Epithelial cell of proximal tubule (primary cell): ENCODE data around the gene ATP13A3. TPM values are rescaled to one million over a fixed set of nuclear protein-coding genes. Genes with fewer than 3 reads are reported as not detected.

Source experiments
- DNase-seq: peaks from one replicate; pipeline ENCODE4 v3.0.0-alpha.2; 2011; ENCODE audit warnings: low read depth
- H3K4me3 ChIP-seq: 2 replicates; pipeline ENCODE4 v1.5.1; 2011; ENCODE audit warnings: low read depth, mild to moderate bottlenecking, low read length
- CTCF ChIP-seq: conservative IDR thresholded peaks from 2 replicates; pipeline ENCODE4 v1.5.1; 2012; ENCODE audit warnings: low read depth, mild to moderate bottlenecking, low read length
- total RNA-seq: library from RNA; depleted of rRNA; stranded (reverse); fragments of >200 nt; gene quantifications from 2 replicates; pipeline ENCODE4 v1.2.3, GENCODE V29; 2015

Gene ATP13A3
- total RNA-seq, 1 donor from 2014 or later, result 88.1 TPM

GRCh38 chr3:194508491-194509453 lies 22.0 kb upstream of the ATP13A3 start:
- H3K4me3 ChIP-seq, result no peak overlapping the region
- DNase-seq, result no peak
- TF ChIP-seq CTCF, result no peak

GRCh38 chr3:194507571-194507970 lies 20.8 kb upstream of the ATP13A3 start:
- H3K4me3 ChIP-seq, result no peak overlapping the region
- no peak for TF ChIP-seq CTCF
- no peak for DNase-seq

DNA sequence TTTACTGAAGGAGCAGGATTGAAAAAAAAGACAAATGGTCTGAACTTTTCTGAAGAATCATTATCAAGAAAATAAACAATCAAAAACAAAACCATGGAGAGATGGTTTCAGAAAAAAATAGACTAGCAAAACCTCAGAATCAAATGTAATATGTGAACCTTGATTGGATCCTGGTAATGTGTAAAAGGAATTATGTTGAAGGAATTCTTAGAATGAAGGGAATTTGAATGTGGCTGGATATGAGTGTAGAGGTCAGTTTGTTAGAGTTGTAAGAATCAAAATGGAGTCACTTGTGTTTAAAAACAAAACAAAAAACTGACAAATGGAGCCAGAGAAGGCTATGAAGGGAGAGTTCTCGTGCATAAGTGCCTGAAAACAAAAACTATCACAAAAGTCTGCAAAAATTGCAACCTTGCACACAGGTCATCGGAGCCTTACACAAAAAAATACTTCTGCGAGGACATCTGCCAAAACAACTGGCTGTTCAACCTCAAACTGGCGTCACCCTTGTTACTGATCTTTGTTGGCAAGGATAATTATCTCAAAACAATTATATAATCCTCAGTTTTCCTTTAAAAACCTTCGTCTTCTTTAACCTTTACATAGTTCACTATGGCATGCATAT lies 19.1 kb upstream of the ATP13A3 start:
- TF ChIP-seq CTCF, result no peak
- no peak for DNase-seq
- no peak overlapping the region for H3K4me3 ChIP-seq

DNA sequence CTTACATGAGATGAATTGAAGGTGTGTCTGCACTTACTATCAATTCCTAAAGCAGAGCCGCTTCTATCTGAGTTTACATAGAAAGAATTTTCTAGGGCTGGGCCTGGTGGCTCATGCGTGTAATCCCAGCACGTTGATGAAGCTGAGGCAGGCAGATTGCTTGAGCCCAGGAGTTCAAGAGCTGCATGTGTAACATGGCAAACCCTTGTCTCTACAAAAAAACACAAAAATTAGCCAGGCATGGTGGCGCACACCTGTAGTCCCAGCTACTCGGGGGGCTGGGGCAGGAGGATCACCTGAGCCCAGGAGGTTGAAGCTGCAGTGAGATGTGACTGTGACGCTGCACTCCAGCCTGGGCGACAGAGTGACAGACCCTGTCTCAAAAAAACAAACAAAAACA lies 18.1 kb upstream of the ATP13A3 start:
- no peak for DNase-seq
- no peak overlapping the region for H3K4me3 ChIP-seq
- no peak for TF ChIP-seq CTCF

- no peak for TF ChIP-seq CTCF
Observed at GRCh38 chr3:194504146-194504545, 17.3 kb upstream of the ATP13A3 start.

GRCh38 chr3:194503081-194503531 lies 16.3 kb upstream of the ATP13A3 start:
- TF ChIP-seq CTCF, result no peak
- DNase-seq, result no peak
- no peak overlapping the region for H3K4me3 ChIP-seq

More at GRCh38 chr3:194504146-194504545, 17.3 kb upstream of the ATP13A3 start:
- no peak for DNase-seq
- H3K4me3 ChIP-seq, result no peak overlapping the region
